HG03108 (cell line): ENCODE measurements around the gene UST.

Experiments
- ATAC-seq: cut with Tn5 transposase; IDR thresholded peaks from one replicate; pipeline ENCODE4 v1.9.1; 2021; ENCODE audit warnings: moderate library complexity; ENCODE audit not compliant: unreplicated experiment

The UST gene

DNA sequence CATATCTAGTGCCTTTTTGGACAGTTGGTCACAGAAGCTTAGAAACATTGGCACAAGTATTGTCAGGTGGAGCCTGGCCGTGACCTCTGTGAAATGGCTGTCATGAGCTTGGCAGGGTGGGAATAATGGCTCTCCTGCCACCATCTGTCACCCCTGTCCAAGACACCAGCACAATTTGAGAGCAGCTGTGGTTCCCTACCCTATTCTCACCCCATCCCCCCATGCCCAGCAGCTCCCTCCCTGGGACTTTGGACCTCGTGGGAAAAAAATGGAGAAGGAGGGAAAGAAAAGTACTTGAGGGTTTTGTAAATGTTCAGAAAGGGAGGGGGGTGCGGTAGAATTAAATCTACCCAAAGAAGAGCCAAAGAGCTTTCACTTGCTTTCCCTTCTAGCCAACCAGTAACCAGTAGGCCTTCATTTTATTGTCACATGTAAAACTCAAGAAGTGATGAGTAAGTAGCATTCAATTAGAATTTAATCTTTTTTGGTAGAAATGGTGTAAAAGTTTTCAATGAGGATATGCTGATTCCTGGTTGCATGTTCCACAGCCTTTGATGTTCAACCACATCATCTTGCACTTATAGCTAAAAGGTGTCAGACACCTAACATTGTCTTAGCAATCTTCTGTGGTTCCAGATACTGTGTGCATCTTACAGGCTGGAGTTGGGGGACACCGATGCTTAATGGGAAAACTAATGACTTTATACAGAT is 307.2 kb downstream of the UST start:
- ATAC-seq = no peak

DNA sequence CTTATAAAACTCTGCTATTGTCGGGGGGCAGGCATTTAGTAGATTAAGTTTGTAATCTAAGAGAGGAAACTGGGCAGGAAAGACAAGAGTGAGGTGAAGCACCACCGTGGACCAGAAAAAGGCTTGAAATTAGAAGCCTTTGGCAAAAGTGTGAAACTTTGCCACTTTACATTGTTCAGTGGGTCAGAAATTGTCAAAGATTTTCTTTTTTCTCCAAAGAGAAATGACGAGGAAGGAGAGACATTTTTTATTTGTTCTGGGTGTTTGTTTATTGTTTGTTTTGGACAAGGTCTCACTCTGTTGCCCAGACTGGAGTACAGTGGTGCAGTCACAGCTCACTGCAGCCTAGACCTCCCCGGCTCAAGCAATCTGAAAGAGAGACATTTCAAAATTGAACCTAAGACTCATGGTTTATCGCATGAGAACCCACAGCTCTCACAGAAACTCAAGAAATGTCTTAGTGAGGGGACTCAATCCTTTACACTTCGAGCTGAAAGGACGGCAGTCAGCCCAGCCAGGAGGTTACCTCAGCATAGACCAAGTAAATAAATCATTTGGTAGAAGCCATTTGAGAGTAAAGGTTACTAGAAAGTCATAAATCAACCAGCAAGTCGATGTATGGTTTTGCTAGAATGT is 307.8 kb downstream of the UST start:
- ATAC-seq = peak; percentile 81

DNA sequence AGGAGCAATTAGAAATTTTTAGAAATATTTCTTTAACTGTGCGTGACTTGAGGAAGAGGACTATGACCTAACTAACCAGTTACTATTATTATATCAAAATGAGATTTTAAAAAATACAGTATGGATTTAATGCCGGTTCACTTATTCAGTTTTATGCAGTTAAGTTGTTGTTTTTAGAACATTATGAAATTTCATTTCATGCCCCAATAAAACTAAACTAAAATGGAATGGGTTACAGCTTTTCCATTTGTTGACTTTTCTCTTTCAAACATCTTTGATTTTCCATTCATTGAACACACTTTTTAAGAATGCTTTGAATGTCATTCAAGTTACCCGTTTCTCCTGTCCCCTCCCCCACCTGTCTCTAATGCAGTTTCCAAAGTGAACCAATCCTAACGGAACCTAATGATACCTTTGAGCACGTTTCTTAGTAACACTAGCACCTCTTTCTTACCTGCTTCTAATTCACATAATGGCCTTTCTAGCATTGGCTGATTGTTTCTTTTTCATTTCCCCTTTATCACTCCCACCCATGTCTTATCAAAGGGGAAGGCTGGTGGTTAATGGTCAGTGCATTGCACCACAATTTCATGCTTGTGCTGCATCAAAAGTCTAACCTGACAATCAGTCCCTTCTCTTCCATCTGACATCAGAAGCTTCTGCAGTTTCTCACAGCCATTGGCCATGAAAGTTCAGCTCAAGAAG is 308.5 kb downstream of the UST start:
- ATAC-seq = no peak

DNA sequence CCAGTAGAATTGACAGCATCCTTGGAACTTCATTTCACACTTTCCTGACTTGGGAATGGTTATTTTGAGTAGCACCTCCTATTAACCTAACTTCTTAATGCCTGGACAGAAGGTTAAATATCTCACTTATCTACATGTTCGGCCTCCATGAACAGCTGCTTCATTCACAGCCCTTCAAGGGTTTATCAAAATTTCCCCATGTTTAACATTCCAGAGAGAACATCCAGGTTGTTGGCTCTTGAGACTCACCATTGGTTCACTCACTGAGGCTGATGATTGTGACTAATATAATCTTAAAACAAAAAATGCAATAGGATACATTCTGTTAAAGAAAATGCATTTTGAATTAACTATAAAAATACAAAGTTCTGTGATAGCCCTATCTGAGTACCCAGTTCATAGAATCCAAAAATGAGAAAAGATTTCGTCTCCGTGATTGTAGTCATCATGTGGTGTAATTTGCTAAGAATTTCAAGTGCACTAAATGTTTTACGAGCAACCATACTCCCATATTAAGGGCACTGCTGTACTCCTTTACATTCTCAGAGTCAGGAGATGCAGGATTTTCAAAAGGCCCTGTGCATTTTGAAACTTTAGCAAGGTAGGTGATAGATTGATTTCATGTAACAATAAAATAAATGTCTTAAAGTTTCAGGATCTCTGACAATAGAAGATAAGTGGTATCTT is 310.1 kb downstream of the UST start:
- ATAC-seq = no peak

DNA sequence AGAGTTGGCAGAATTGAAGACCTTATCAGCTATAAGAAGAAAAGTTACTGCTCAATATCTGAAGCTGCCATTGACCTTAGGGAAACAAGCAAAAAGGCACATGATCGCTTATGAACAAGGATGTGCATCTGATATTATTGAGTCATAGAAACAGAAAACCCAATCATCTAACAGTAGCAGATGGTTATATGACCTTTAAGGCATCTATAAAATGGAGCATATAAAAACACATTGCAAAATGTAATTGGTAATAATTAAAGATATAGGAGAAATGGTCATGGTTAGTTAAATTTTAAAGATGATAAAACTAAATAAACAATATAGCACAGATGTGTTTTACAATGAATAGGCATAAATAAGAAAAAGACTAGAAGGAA is 310.6 kb downstream of the UST start:
- no peak for ATAC-seq

DNA sequence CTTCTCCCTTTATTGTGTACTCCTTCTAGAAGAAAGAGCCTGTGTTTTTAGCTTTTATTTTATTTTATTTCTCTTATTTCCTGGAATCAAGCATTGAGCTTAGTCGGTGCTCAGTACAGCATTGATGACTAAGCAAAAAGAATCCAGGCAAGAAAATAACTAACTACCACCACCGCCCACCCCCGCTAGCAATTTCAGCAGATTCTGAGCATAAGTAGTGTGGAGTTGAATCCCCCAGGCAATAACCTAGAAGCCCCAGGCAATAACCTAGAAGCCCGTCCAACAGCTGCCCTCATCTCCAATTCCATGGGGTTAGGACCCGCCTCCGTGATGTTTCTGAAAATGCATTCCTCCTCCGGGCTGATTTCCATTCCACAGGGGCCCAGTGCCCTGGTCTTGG is 312.7 kb downstream of the UST start:
- ATAC-seq = no peak

DNA sequence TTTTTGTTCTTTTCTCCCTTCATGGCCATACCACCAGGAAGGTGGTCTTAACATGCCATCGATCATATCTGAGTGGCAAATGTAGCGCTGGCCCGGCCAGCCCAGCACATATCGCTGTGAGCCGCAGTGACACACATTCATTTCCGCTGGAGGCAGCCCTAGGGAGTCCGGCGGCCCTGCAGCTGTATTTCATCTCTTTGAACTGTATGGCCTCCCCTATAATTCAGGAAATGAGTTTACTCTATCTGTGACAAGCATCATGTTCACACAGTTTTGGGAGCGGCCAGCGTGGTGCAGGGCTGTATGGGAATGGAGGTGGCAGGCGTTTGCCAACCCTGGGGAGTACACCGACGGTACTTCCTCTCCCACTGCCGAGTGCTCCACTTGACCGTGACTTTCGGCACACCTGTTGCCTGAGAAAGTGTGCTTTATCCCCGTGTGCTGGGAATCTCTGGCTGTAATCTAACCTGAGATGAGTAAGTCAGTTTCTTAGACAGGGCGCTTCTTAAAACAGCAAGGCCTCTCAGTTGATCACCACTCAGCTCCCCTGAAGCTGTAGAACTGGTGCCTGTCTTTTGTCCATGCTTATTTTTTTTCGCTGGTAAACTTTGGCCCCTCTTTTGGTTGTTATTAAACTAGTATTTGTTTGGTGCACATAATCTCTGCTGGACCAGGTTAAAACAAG is 313.6 kb downstream of the UST start:
- peak; percentile 78 for ATAC-seq

DNA sequence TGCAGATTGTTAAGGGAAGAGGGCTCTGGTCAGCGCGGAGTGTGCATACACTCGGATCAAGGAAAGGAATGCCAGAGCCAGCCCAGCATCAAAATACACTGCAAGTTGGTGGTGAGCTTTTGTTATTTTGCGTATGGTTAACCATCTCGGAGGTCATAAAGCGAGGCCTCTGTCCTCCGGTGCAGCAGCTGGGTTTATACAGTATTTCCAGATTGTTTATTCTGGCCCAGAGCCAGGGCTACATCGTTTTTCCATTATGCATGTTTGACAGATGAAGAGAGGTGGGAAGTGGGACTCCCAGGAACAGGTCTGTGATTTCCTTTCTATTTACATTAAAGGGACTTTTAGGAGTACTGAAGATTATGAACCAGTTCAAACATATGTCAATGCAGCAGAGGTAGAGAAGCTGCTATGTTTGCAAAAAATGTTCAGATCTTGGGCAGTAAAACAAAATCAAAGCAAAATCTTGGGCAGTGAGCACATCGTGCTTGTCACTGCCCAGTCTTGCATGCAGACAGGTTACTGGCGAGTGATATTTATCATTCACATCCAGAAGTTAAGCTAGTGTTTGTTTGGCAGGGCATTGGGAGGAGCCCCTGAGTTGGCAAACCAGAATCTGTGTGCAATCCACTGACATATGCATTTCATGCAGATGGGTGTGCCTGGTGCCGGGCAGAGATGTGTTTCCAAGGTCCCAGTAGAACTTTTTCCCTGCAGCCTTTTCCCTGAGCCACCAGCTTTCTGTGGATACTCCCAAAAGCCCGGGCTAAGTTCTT is 314.3 kb downstream of the UST start:
- no peak for ATAC-seq

DNA sequence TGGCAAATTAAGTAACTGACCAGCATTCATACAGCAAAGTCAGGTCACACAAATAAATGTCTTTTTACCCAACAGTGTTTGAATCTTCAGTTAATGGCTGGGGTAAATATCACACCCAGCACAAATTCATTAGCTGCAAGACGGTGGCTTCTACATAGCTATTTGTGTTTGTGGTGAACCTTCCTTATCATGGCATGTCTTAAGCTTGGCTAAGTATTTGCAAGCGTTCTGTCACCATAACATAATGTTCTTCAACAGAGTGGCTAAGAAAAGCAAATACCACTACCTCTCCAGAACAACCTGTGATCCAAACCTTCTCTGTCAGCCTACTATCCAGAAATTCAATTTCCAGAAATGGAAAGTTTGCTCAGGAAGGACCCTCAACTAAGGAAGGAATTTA is 315.1 kb downstream of the UST start:
- no peak for ATAC-seq

DNA sequence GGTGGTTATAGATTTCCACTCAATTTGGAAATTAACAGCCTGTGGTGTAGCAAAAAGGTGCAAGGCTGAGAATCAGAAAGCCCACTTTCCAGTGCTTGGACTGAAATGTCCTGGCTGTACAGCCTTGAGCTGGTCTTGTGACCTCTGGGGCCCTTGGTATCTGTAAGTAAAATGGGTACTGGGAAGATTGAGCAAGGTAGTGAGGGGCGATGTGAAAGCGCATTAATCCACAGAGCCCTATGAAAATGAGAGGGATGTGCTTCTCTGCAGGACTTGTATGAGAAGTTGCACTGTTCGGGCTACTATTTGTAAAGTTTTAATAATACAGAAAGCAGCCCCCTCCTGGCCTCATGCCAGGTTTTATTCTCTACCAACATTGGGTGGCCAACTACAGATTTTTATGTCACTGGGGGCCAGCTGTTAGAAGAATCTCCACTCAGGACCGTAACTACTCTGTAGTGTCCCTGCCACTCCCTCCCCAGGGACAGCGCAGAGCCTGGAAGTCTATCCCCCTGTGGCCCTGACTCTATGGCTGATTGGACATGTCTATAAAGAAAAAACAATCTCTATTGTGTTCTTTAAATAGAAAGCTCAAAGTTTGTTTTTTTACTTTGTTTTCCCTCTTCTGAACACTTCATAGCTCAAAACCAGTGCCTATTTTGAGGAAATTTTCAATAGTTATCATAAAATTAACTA is 316.0 kb downstream of the UST start:
- no peak for ATAC-seq

DNA sequence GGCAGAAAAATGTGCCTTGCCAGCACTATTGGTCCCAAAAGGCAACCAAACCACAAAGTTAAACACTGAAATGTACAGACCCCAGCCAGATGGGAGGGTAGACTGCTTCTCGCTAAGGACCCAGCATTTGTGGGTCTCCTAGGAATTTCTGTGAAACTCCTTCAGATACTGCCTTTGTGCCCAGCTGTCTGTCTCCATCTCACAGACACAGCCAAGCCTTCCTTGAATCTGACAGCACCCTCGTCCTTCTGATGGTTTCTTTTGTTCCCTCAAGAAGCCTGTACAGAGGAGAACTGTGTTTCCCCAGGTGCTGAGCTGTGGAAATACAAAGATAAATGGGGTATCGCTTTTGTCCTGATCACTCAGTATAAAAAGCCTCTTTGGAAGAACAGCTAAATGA is 316.6 kb downstream of the UST start:
- no peak for ATAC-seq

DNA sequence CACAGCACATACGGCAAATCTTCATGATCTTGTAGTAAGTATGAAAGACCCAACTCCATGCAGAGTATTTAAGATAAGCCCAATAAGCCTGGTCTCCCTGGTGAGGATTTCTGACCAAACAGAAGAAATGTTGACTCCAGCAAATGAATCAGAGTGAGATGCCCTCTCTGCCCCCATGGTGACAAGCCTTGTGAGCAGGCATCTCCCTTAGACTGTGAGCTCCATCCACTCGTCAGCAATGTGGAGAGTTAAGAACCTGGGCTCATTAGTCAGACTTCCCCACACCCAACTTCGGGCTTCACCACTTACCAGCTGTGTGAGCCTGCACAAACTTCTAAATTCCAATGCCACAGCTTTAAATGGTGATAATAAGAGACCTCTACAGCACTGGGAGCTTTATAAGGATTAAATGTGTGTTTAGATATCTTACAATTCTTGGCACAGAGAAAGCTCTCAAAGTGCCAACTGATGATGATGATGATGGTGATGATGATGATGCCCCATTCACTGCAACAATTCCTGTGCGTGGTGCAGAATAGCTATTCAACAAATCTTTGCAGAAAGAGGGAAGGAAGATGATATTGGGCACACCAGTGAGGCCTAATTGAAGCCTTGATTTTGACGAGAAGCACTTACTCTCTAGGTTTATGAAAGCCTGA is 317.3 kb downstream of the UST start:
- no peak for ATAC-seq

DNA sequence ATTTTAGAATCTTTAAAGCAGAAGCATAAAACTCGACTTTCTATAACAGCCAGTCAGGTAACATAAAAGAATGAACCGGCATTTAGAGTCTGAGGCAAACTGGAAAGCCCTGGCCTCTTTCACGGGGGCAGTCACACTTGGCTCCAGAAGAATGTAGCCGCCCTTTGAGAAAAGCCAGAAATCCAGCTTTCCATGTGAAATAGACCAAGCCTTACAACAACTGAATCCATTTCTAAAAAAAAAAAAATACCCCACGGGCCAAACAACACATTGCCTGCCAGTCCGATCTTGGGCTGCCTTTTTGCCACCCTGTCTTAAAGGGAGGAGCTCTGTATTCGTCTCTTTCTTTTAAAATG is 317.8 kb downstream of the UST start:
- ATAC-seq = no peak

DNA sequence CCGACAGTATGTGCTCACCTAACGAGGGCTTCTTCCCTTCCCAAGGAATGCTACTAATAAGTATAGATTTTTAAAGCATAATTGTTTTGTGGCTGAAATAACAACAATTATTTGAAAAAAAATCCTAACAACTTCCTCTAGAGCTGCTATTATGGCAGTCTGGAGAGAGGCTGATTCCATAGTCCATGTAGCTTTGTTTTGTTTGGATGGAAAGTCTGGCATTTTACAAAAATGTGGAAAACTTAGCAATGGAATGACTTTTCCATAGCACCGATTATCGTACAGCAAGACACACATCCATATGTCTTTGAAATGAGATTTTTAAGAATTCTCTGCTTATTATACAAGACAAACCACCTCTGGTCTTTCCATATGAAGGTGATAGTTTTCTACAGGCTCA is 318.3 kb downstream of the UST start:
- ATAC-seq = no peak

DNA sequence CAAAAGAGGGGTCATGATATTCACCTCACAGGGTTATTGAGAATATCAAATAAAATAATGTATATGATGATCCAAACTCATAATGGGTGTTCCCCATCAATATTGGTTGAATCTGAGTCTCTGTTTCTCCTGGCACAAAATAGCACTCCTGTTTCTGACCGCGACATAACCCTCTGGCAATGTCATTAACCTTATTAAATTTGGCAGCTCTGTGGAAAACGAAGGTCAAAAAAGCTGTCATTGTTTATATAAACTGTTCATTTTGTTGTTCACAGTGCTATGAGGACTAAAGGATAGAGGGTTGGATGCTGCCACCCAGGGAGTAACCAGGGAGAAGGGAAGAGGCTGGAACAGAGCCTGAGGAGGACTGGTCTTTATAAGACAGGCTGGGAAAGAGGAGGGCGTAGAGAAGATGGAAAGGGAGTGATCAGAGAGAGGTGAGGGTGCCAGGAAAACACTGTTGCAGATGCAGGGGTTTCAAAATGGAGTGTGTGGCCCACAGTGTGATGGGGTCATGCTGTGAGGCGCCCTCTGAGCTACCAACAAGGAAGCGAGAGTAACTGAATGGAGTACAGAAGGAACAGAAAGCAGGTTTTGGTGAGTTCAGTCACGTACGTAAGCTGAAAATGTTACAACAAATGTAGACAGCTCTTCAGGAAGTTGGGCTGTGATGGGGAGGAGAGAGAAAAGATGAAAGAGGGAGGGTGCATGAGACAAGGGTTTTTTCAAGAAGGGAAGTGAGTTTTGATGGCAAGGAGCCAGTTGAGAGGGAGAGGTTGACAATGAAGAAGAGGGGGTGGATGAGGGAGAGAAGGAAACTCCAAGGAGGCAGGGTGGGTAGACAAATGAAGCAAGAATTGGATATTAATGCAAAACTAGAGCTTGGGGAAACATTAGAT is 319.1 kb downstream of the UST start:
- peak; percentile 99 for ATAC-seq

DNA sequence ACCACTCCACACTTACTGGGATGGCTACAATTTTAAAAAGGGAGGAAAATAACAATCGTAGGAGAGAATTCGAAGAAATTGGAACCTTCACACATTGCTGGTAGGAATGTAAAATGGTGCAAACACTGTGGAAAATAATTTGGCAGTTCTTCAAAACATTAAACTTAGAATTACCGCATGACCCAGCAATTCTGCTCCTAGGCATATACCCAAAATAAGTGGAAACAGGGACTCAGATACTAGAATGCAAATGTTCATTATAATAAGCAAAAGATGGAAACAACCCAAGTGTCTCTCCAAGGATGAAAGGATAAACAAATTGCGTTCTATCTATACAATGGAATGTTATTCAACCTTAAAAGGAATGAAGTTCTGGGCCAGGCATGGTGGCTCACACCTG is 325.2 kb downstream of the UST start:
- no peak for ATAC-seq

DNA sequence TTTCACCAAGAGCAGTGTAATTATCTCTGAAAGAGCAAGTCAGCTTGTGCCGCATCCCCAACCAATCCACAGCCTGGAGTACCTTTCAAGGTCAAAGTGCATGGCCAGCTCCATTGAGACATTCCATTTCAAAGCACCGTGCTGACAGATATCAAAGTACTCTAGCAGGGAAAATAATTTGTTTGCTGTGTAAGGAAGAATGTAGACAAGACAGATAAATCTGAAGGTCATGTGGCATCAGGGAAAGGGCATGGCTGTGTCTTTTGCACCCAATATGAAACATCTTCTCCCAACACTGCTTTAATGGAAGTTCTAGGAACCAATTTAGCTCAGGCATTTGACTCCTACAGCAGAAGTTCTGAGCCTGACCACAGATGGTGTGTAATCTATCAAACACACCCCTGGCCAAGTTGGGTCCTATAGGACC is 328.0 kb downstream of the UST start:
- ATAC-seq = no peak

DNA sequence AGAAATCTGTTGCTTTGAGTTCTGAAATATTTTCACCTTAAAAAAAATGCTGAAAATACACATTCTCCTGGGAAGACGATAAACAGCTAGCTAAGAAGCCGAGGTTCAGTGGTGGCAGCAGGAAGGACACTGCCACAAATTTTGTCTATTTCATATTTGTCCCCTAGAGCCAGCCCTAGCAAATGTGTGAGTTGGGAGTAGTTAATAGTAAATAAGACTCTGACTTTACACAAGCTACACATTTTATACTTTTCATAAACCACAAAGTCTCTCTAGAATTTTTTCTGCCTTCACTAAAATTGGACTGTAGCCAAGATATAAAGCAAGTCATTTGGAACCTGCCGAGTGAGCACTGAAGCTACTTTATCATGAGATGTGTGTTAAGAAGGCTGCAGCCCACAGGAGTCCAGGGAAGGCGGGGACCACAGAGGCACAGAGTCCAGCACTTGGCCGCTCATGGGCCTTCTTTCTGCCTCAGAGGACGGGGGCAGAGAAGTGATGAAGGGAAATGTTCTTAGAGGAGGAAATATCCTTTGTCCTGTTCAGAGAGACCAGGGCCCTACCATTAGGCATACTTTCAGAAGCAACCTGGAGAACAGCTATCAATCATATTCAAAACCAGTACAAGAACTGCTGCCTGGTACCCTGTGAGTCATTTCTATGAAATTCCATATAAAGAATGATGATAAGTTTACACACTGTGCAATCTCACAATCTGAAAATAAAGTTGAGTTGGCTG is 329.0 kb downstream of the UST start:
- no peak for ATAC-seq
